ENCODE measurements around the gene RCHY1.
"Not testable (repeated sequence)": the region's sequence is repeated elsewhere in the genome, so short reads cannot be mapped to it uniquely, and the experiment has no call there.

GRCh38 chr4:75533339-75533887, 19.2 kb upstream of the RCHY1 start:
- not testable (repeated sequence) for TF ChIP-seq CTCF, EZH2, EZH2phosphoT487 (IDR thresholded peaks at IDR 0.05)

All from neural progenitor cell (in vitro differentiated cells).